GM18499 (cell line): ENCODE measurements around the gene NCK2.

Source experiments
- ATAC-seq: cut with Tn5 transposase; IDR thresholded peaks from one replicate; pipeline ENCODE4 v1.9.1; 2021; ENCODE audit warnings: moderate number of reproducible peaks; ENCODE audit not compliant: insufficient read depth, unreplicated experiment

Gene NCK2

GRCh38 chr2:105937498-105938097 lies 192.9 kb downstream of the NCK2 start:
- ATAC-seq: no peak
